Measurements from ENCODE around the gene ZNF768. TPM values are rescaled to one million over a fixed set of nuclear protein-coding genes. Genes with fewer than 3 reads are reported as not detected.

ZNF768 gene
- total and polyA plus RNA-seq, 2 of the 13 experiments (the other 11 are each of a cell fraction or from before 2014, with no cell fraction given), result 26.7 to 34.4 TPM

DNA sequence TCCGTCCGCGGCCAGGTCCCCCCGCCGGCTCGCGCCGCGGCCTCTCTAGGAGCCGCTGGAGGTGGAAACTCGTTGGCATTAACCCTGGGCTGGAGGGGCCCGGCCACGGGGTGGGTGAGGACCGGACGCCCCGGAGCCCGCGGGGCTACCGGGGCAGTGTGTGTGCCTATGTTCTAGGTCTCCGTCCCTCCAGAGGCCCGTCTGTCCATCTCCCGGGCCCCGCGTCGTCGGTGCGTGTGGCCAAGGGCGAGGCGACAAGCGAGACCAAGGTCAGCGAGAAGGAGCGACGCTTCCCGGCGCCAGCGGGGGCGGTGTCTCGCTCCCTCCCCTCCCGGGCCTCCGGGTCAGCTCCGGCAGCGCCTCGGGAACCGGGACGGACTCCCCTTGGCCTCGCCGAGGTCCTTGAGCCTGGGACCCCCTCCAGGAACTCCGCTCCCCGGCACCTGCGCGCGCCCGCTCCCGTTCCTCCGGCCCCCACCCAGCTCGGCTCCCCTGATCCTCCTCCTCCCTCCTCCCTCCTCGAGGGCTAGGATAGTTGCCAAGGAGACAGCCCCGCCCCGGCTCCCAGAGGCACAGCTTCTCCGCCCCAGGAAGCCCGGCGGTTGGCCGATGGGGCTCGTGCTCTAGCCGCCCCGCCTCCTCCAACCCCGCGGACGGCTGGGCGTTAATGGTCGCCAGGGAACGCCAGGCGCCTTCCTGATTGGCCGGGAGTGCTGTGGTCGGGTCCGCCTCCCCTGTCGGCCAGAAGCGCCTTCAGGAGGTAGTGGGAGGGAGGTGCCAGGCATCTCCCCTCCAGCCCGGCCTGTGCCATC, 663 bp upstream of the ZNF768 start (continued):
- TF ChIP-seq, protein P1, sequence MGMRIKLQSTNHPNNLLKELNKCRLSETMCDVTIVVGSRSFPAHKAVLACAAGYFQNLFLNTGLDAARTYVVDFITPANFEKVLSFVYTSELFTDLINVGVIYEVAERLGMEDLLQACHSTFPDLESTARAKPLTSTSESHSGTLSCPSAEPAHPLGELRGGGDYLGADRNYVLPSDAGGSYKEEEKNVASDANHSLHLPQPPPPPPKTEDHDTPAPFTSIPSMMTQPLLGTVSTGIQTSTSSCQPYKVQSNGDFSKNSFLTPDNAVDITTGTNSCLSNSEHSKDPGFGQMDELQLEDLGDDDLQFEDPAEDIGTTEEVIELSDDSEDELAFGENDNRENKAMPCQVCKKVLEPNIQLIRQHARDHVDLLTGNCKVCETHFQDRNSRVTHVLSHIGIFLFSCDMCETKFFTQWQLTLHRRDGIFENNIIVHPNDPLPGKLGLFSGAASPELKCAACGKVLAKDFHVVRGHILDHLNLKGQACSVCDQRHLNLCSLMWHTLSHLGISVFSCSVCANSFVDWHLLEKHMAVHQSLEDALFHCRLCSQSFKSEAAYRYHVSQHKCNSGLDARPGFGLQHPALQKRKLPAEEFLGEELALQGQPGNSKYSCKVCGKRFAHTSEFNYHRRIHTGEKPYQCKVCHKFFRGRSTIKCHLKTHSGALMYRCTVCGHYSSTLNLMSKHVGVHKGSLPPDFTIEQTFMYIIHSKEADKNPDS (CRISPR knock-in tag; IDR thresholded peaks at IDR 0.05), result 0 out of 2 replicates have a peak, but pooled peaks have one; percentile 36
- TF ChIP-seq ZBTB26 (CRISPR knock-in tag; IDR thresholded peaks at IDR 0.05; ENCODE audit: borderline replicate concordance) (peak; percentile 50; the same call in 1 of the 2 replicates), GATA4 (IDR thresholded peaks at IDR 0.05; ENCODE audit: borderline replicate concordance, low read depth) (0 out of 2 replicates have a peak, but pooled peaks have one; percentile 12), ELK4 (CRISPR knock-in tag; IDR thresholded peaks at IDR 0.05; ENCODE audit: borderline replicate concordance) (no peak), ATF4 (CRISPR knock-in tag; IDR thresholded peaks at IDR 0.05) (no peak), YEATS4 (CRISPR knock-in tag; IDR thresholded peaks at IDR 0.05; ENCODE audit: borderline replicate concordance) (0 out of 2 replicates have a peak, but pooled peaks have one; percentile 41), TEAD3 (CRISPR knock-in tag; optimal IDR thresholded peaks at IDR 0.05; ENCODE audit: borderline replicate concordance) (peak; percentile 21), ZSCAN5A (CRISPR knock-in tag; IDR thresholded peaks at IDR 0.05; ENCODE audit: borderline replicate concordance) (0 out of 2 replicates have a peak, but pooled peaks have one; percentile 33), CCAR2 (optimal IDR thresholded peaks at IDR 0.05; ENCODE audit: low read depth, low read length) (no peak), POLR2G (IDR thresholded peaks at IDR 0.05; ENCODE audit: low read depth, low read length) (peak; percentile 91), ZNF839 (CRISPR knock-in tag; IDR thresholded peaks at IDR 0.05; ENCODE audit: borderline replicate concordance) (0 out of 2 replicates have a peak, but pooled peaks have one; percentile 70), KLF13 (CRISPR knock-in tag; IDR thresholded peaks at IDR 0.05) (peak; percentile 61; the same call in 1 of the 2 replicates), NAIF1 (CRISPR knock-in tag; IDR thresholded peaks at IDR 0.05; ENCODE audit: borderline replicate concordance) (peak; percentile 50; the same call in 1 of the 2 replicates), AKNA (CRISPR knock-in tag; IDR thresholded peaks at IDR 0.05; ENCODE audit: borderline replicate concordance) (0 out of 2 replicates have a peak, but pooled peaks have one; percentile 54)

Data from HepG2 (cell line).